HG03108 (cell line): Measurements from ENCODE around the gene ANKK1.

Source experiments
- ATAC-seq: cut with Tn5 transposase; IDR thresholded peaks from one replicate; pipeline ENCODE4 v1.9.1; 2021; ENCODE audit warnings: moderate library complexity; ENCODE audit not compliant: unreplicated experiment

ANKK1 gene

GRCh38 chr11:113449743-113450142 is 62.2 kb downstream of the ANKK1 start:
- no peak for ATAC-seq
